VCaP (cell line): Measurements from ENCODE around the gene ENG.
"Not testable (repeated sequence)": the region's sequence is repeated elsewhere in the genome, so short reads cannot be mapped to it uniquely, and the experiment has no call there.

Experiments
- H3K27ac ChIP-seq: fragments of 450-650 bp; 2 replicates; pipeline ENCODE4 v1.5.1; 2017
- TF ChIP-seq, protein P1 (sequence below): fragments of 450-650 bp; conservative IDR thresholded peaks from 2 replicates; pipeline ENCODE4 v1.5.1; 2017; ENCODE audit warnings: mild to moderate bottlenecking, moderate library complexity

ENG gene

DNA sequence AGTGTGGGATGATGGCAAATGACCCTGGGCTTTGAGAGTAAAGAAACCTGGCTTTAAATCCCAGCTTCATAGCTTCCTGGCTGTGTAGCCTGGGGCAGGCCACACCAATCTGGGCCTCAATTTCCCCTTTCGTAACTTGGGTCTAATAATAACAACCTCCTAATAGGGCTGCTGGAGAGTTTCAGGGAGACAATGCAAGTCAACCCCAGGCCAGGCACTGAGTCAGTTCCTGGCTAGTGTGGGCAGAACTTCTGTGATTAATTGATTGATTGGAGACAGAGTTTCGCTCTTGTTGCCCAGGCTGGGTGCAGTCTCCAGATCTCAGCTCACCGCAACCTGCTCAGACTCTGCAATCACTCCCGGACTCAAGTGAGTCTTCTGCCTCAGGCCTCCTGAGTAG, 72.7 kb downstream of the ENG start:
- H3K27ac ChIP-seq: no peak overlapping the region
- TF ChIP-seq, protein P1, sequence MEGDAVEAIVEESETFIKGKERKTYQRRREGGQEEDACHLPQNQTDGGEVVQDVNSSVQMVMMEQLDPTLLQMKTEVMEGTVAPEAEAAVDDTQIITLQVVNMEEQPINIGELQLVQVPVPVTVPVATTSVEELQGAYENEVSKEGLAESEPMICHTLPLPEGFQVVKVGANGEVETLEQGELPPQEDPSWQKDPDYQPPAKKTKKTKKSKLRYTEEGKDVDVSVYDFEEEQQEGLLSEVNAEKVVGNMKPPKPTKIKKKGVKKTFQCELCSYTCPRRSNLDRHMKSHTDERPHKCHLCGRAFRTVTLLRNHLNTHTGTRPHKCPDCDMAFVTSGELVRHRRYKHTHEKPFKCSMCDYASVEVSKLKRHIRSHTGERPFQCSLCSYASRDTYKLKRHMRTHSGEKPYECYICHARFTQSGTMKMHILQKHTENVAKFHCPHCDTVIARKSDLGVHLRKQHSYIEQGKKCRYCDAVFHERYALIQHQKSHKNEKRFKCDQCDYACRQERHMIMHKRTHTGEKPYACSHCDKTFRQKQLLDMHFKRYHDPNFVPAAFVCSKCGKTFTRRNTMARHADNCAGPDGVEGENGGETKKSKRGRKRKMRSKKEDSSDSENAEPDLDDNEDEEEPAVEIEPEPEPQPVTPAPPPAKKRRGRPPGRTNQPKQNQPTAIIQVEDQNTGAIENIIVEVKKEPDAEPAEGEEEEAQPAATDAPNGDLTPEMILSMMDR: no peak

DNA sequence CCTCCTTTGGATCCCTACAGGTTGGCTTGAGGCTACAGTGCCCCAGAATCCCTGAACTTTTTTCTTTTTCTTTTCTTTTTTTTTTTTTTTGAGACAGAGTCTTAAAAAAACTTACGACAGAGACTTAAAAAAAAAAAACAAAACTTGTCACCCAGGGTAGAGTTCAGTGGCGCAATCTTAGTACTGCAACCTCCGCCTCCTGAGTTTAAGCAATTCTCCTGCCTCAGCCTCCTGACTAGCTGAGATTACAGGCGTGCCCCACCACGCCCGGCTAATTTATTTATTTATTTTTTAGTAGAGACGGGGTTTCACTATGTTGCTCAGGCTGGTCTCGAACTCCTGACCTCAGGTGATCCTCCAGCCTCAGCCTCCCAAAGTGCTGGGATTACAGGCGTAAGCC, 73.5 kb downstream of the ENG start:
- H3K27ac ChIP-seq: not testable (repeated sequence)

DNA sequence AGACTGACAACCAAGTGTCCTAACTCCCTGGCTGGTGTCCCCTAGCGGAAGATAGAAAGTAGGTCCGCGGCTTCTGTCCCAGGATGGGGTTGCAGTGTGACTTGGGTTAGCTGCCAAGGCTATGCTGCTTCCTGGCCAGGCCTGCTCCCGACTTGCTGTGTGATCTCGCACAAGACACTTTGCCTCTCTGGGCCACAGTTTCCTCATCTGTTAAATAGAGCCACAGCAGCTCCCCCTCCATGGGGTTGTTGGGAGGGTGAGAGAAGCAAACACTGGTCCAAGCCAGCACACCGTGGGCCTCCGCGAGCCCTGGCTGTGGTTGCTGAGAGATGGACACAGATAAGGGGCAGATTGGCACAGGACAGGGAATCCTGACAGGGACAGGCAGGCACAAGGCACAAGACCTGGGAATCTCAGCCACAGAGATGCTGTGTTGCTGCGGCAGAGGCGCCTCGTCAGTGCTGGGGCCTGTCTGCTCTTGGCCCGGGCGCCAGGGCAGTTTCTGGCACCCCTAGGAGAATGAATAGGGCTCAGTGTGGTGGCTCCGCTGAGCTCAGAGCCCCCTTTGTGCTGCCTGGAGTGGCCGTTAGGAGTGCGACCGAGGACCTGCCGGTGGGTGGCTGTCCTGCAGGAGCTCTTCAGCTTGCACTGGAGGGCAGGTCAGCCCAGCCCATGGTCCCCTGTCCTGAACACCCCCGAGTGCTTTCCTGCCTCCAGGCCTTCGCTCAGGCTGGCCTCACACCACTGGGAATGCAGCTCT, 74.2 kb downstream of the ENG start:
- TF ChIP-seq, protein P1: no peak
- peak overlapping the region; percentile 4; the same call in 1 of the 2 replicates for H3K27ac ChIP-seq

DNA sequence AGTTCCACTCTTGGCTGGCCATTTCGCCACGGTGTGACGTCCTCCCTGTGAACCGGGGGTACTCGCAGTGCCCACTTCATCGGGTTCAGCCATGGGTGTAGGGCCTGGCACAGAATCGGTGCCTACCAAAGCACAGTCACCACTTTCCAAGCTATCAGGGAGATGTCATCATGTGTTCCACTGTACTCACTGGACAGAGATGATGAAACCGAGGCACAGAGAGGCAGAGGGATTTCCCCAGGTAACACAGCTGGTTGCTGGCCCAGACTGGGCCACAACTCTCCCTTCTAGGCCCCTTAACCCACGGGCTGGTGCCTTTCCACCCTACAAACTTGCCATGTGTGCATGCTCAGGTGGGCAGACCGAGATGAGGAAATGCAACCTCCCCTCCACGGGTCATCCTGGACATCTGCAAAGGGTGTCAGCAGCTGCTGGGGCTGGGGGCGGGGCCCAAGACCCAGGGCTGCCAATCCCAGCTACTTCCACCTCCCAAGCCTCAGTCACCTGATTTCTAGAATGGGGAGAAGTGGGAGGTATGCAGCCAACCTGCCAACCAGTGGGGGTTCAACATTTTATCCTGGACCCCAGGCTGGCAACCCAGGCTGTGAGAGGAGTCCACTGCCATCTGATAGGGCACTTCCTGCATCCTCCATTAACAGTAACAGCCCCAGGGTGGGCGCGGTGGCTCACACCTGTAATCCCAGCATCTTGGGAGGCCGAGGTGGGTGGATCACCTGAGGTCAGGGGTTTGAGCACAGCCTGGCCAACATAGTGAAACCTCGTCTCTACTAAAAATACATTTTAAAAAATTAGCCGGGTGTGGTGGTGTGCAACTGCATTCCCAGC, 75.1 kb downstream of the ENG start:
- H3K27ac ChIP-seq: no peak overlapping the region
- TF ChIP-seq, protein P1: no peak

DNA sequence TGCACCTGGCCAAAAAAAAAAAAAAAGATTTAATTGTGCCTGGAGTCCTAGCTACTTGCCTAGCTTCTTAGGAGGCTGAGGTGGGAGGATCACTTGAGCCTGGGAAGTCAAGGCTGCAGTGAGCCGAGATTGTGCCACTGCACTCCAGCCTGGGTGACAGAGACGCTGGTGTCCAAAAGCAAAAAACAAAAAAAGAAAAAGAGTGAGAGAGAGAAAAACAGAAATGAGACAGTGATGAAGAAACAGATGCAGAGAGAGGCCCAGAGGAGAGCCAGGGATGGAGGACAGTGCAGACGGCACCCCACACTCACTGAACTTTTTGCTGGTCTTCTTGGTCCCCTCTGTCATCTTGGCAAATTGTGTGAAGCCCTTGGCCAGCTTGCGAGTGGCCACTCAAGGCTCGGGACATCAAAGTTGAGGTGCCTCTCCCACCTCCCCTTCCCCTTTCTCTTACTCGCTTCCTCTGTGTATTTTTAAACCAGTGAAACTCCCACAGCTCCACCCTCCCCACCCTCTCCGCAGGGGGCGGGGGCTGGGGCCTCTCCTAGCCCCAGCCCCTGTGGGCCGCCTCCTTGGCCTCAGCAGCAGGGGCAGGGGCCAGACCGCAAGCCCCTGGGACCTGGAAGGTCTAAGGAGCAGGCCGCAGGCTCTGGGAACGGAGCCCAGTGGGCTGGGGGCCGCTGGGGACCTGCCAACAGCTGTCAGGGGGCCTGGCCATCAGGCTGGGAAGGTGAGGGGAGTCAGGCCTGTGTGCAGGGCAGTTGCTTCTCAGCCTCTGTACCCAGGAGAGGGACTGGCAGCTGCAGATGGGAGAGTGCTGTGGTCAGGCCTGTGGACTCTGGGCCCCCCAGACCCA, 76.0 kb downstream of the ENG start, which contains the start of gene SH2D3C:
TSS of gene SH2D3C (minus strand) at position 387 of the 856 bp plus-strand sequence. CDS start at position 348, 39 bp downstream.
- no peak within 1 kb of the TSS for H3K27ac ChIP-seq
- TF ChIP-seq, protein P1: no peak

DNA sequence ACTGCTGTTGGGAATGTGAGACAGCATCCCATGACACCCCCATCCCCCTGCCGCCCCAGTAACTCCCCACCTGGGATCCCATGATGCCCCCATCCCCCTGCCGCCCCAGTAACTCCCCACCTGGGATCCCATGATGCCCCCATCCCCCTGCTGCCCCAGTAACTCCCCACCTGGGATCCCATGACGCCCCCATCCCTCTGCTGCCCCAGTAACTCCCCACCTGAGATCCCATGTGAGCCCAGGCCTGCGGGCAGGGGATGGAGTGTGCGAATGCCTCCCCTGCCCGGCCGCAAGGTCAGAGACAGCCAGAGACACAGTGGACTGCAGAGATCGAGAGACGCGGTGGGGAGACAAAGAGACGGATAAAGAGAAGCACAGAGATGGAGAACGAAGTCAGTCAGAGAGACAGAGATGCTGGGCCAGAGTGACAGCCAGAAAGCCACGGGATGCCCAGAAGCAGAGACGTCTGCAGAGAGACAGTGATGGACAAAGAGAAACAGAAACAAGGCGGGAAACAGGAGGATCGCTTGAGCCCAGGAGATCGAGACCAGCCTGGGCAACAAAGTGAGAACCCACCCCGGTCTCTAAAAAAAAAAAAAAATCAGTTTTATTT, 77.0 kb downstream of the ENG start:
- no peak overlapping the region for H3K27ac ChIP-seq

DNA sequence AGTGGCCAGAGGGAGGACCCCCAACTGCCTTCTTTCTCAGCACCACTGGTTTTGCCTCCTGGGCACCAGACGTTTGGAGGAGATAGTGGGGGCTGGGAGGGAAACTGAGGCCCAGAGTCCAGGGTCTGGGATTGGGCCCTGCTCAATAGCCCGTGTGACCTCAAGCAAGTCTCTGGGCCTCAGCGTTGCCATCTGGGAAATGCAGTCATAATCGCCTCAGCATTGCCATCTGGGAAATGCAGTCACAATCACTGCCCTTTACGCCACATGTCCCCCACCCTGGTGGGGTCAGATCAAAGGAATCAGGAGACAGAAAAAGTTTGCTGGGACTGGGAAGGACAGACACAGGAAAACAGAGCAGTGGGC, 77.6 kb downstream of the ENG start:
- TF ChIP-seq, protein P1: no peak
- no peak overlapping the region for H3K27ac ChIP-seq

More for the DNA sequence above, 77.0 kb downstream of the ENG start:
- TF ChIP-seq, protein P1: no peak
